Transverse colon (tissue), 4 donors: ENCODE measurements around the gene JUN. TPM values are rescaled to one million over a fixed set of nuclear protein-coding genes. Genes with fewer than 3 reads are reported as not detected.
"Not testable (repeated sequence)": the region's sequence is repeated elsewhere in the genome, so short reads cannot be mapped to it uniquely, and the experiment has no call there.

ENCODE experiments used
- DNase-seq: peaks from one replicate; pipeline ENCODE4 v3.0.0-alpha.2; 2019
- H3K27ac ChIP-seq, 4 donors: fragments of 200-600 bp; sonication (generic); 2 replicates each; pipeline ENCODE4 v1.5.1; 2016 to 2018; ENCODE audit warnings: inconsistent platforms in 4 of 4
- H3K27me3 ChIP-seq: fragments of 200-600 bp; sonication (generic); 2 replicates; pipeline ENCODE4 v1.5.1; 2017; ENCODE audit warnings: inconsistent platforms
- H3K36me3 ChIP-seq, 4 donors: fragments of 200-600 bp; sonication (generic); 2 replicates each; pipeline ENCODE4 v1.5.1; 2017 to 2019; ENCODE audit warnings: inconsistent platforms in 4 of 4
- H3K4me1 ChIP-seq, 4 donors: fragments of 200-600 bp; sonication (generic); 2 replicates each; pipeline ENCODE4 v1.5.1; 2017 to 2020; ENCODE audit warnings: inconsistent platforms in 4 of 4
- H3K4me3 ChIP-seq, 4 donors: fragments of 200-600 bp; sonication (generic); 1 replicate in 1 of 4; 2 replicates in 3 of 4; pipeline versions ENCODE4 v1.5.1 to v1.6.1; 2017 to 2019; ENCODE audit warnings: inconsistent platforms in 4 of 4
- H3K9me3 ChIP-seq, 2 donors: fragments of 200-600 bp; sonication (generic); 2 replicates each; pipeline ENCODE4 v1.5.1; 2017 to 2019; ENCODE audit warnings: inconsistent platforms in 2 of 2
- EP300 ChIP-seq: sonication (generic); formaldehyde crosslinking; IDR thresholded peaks from one replicate; pipeline ENCODE4 v1.6.1; 2017; ENCODE audit warnings: antibody characterized with exemption, low read depth
- POLR2A ChIP-seq: fragments of 450-650 bp; IDR thresholded peaks from one replicate; pipeline ENCODE4 v1.6.1; 2016; ENCODE audit warnings: antibody characterized with exemption, mild to moderate bottlenecking, moderate library complexity
- POLR2AphosphoS5 ChIP-seq, 3 donors: sonication (generic); formaldehyde crosslinking; IDR thresholded peaks; one replicate each; pipeline ENCODE4 v1.6.1; 2016; ENCODE audit warnings: antibody characterized with exemption in 3 of 3
- WGBS, 2 donors: methylation state at CpG; one replicate each; pipeline ENCODE4 v1.1.5; 2018; ENCODE audit warnings: low coverage in 1 of 2; 5-methylcytosine and 5-hydroxymethylcytosine counted together
- in situ Hi-C, 4 donors: fragments of 200-750 bp; cut with MboI; loops; one replicate each; pipeline versions ENCODE4 v1.15.0 to v1.15.1; 2017; ENCODE audit warnings: low sequenced_read_pairs in 3 of 4, low pct_ligation_motif_present in 1 of 4, low pct_unique_long_range_greater_than_20kb in 1 of 4
- intact Hi-C: fragments of 100-400 bp; cut with DNase I; formaldehyde crosslinking; loops from one replicate; pipeline ENCODE4 v1.15.1; 2023; ENCODE audit warnings: low total_unique reads
- total RNA-seq, 4 donors: library from RNA; depleted of rRNA; stranded (reverse); fragments of >200 nt; gene quantifications; one replicate each; pipeline ENCODE4 v1.1.0, GENCODE V29; 2016
- TF ChIP-seq, protein P1 (sequence below), 5 experiments: fragments of 200-600 bp in 3 of 5; fragments of 450-650 bp in 2 of 5; sonication (generic) in 3 of 5; IDR thresholded peaks; 1 replicate in 2 of 5; 2 replicates in 3 of 5; pipeline ENCODE4 v1.5.1; 2016 to 2017; ENCODE audit warnings: antibody characterized with exemption in 5 of 5, inconsistent platforms in 3 of 5, mild to moderate bottlenecking in 2 of 5, moderate library complexity in 1 of 5

The JUN gene
- total RNA-seq, 4 donors from 2014 or later = 315 to 440 (median 376) TPM

DNA sequence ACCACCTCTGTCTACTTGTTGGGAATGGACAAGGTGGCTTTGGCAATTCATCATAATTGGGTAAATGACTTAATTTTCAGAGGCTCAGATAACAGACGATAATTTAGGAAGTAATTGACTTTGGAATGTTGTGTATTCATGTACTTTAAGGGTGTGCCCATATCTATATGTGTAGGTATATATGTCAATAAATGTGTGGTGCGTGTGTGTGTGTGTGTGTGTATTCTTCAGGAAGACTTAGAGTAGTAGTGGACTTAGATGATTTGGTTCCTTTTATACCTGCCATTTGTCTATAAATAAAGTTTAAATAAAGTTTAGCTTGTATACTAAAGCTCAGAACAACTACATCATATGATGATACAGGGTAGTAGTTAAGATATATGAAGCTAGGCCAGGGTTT is 20.0 kb upstream of the JUN start:
- DNase-seq = no peak
- 63 to 68% methylated on average over 2 of the region's 2 CpGs for WGBS, 2 donors
- intact Hi-C loops = no loop called here
- TF ChIP-seq EP300 = no peak
- TF ChIP-seq POLR2AphosphoS5 (IDR thresholded peaks at IDR 0.05) = peak in 2 of 3 donors; percentile 15 to 42
- no peaks in the 10 kb centered on the region for H3K27me3 ChIP-seq
- no peak overlapping the region for H3K4me3 ChIP-seq
- in situ Hi-C loops = no loop called here
- H3K4me1 ChIP-seq = peaks cover 0 to 45% (median 21%) of the 10 kb centered on the region in 4 donors
- peak overlapping the region in 3 of 4 donors; percentile 39 to 78 (median 66) for H3K27ac ChIP-seq
- no peaks in the 10 kb centered on the region for H3K36me3 ChIP-seq
- no peaks in the 10 kb centered on the region for H3K9me3 ChIP-seq

DNA sequence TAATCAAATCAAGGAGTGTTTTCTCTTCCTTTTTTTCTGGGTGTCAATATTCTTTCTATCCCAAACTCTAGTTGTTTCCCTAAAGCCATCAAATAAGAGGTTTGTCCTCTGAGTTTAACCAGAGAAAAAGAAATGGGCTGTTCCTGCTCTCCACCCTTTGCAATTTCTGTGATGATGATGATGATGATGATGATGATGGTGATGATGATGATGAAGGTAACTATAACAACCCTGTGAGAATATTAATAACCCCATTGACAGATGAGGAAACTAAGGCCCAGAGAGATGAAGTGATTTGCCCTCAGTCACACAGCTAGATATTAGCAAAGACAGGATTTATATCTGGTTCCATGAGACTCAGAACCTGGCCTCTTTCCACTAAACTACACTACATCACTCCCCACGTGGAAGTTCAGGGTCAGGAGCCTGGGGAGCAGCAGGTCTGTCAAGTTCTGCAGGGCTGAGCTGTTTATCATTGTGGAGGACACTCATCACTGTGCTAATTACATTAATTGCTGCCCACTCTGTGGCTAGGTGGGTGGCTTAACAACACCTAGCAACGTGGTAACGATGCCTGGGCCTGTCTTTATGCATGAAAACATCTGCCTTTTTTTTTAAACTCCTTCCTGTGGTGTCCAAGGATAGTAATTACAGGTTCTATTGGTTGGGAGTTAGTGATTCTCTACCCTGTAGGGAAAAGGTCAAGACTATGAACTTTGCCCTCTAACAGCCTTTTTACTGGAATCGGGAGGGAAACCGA is 19.0 kb upstream of the JUN start:
- intact Hi-C loops = no loop called here
- in situ Hi-C loops = no loop called here
- 42 to 52% methylated on average over 3 to 5 of the region's 5 CpGs for WGBS, 2 donors
- Histone ChIP-seq H3K4me1 (peaks cover 0 to 44% (median 21%) of the 10 kb centered on the region in 4 donors), H3K27ac (peak overlapping the region in 1 of 4 donors; percentile 33), H3K9me3 (no peaks in the 10 kb centered on the region), H3K4me3 (no peak overlapping the region), H3K36me3 (no peaks in the 10 kb centered on the region), H3K27me3 (no peaks in the 10 kb centered on the region)
- TF ChIP-seq, protein P1, sequence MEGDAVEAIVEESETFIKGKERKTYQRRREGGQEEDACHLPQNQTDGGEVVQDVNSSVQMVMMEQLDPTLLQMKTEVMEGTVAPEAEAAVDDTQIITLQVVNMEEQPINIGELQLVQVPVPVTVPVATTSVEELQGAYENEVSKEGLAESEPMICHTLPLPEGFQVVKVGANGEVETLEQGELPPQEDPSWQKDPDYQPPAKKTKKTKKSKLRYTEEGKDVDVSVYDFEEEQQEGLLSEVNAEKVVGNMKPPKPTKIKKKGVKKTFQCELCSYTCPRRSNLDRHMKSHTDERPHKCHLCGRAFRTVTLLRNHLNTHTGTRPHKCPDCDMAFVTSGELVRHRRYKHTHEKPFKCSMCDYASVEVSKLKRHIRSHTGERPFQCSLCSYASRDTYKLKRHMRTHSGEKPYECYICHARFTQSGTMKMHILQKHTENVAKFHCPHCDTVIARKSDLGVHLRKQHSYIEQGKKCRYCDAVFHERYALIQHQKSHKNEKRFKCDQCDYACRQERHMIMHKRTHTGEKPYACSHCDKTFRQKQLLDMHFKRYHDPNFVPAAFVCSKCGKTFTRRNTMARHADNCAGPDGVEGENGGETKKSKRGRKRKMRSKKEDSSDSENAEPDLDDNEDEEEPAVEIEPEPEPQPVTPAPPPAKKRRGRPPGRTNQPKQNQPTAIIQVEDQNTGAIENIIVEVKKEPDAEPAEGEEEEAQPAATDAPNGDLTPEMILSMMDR (IDR thresholded peaks at IDR 0.05) = no peak
- no peak for TF ChIP-seq POLR2AphosphoS5 (IDR thresholded peaks at IDR 0.05)
- no peak for TF ChIP-seq EP300
- no peak for TF ChIP-seq POLR2A
- DNase-seq = no peak

DNA sequence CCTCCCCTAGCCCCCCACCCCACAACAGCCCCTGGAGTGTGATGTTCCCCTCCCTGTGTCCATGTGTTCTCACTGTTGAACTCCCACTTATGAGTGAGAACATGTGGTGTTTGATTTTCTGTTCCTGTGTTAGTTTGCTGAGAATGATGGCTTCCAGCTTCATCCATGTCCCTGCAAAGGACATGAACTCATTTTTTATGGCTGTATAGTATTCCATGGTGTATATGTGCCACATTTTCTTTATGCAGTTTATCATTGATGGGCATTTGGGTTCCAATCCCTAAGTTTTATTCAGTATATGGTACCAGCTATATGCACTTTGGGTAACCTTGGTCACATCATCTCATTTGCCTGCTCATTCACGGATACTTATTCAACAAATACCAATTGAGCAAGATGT is 17.4 kb upstream of the JUN start:
- H3K4me1 ChIP-seq = peaks cover 0 to 31% (median 17%) of the 10 kb centered on the region in 4 donors
- in situ Hi-C loops, H3K27ac ChIP-seq, H3K36me3 ChIP-seq, DNase-seq, intact Hi-C loops, H3K4me3 ChIP-seq, H3K9me3 ChIP-seq, H3K27me3 ChIP-seq: not testable (repeated sequence)
- WGBS, 2 donors = 100% methylated on average over 1 of the region's 1 CpG; no CpG with 5 or more reads in 1 of the 2 donors

DNA sequence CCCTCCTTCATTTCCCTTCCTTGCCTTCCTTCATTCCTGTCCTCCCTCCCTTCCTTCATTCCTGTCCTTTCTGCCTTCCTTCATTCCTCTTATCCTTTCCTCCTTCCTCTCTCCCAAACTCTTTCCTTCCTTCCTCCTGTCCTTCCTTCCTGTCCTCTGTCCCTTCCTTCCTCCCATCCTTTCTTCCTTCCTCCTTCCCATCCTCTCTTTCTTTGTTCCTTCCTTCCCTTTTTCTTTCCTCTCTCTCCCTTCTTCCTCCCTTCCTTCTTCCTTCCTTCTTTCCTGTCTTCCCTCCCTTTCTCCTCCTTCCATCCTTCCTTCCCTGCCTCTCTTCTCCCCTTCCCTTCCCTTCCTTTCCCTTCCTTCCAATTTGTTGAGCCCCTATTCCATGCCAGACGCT is 15.8 kb upstream of the JUN start:
- Histone ChIP-seq H3K36me3 (no peaks in the 10 kb centered on the region), H3K9me3 (no peaks in the 10 kb centered on the region), H3K27me3 (no peaks in the 10 kb centered on the region), H3K27ac (no peak overlapping the region), H3K4me3 (no peak overlapping the region), H3K4me1 (peaks cover 0 to 17% (median 9%) of the 10 kb centered on the region in 4 donors)
- in situ Hi-C loops = loop anchor here in 3 of 4 donors (25.0 kb wide), 3 partner anchors 263 to 513 kb away; partner anchors contain the start of gene FGGY (in 1 of the 3)
- no peak for DNase-seq
- no peak for TF ChIP-seq POLR2AphosphoS5 (IDR thresholded peaks at IDR 0.05)
- no peak for TF ChIP-seq POLR2A
- no peak for TF ChIP-seq EP300
- TF ChIP-seq, protein P1 (IDR thresholded peaks at IDR 0.05) = no peak
- intact Hi-C loops = no loop called here
- WGBS, 2 donors = 90% methylated on average over 1 of the region's 1 CpG; no CpG with 5 or more reads in 1 of the 2 donors

DNA sequence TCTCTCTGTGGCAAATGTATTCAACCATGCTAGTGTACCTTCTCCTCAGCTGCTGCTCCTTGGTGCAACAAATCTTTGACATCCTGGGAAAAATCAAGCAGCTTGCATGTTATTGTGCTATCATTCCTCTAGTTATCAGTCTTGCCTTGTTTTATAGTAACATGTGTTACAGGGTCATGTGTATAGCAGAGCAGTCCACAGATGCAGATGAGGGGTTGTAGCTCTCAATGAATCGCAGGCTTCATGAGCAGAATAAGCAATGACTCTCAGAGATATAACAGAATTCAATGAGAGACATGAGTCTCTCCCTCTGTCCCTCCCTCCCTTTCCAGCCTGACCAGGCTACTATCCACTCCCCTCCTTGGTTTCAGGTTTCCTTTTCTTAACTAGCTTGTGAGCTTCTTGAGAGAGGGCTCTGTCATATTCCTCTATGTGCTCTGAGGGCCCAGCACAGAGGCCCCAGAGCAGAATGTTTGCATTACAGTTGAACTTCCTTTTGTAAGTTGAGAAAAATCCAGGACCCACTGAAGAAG is 15.1 kb upstream of the JUN start:
- Histone ChIP-seq H3K36me3 (no peaks in the 10 kb centered on the region), H3K27me3 (no peaks in the 10 kb centered on the region), H3K4me3 (no peak overlapping the region), H3K9me3 (no peaks in the 10 kb centered on the region), H3K27ac (no peak overlapping the region), H3K4me1 (peaks cover 0 to 11% (median 3%) of the 10 kb centered on the region in 4 donors)
- 88 to 100% methylated on average over 1 of the region's 1 CpG for WGBS, 2 donors
- intact Hi-C loops = no loop called here
- DNase-seq = no peak
- in situ Hi-C loops = loop anchor here in 3 of 4 donors (25.0 kb wide), 3 partner anchors 263 to 513 kb away; partner anchors contain the start of gene FGGY (in 1 of the 3)
- TF ChIP-seq EP300 (no peak), POLR2AphosphoS5 (IDR thresholded peaks at IDR 0.05) (no peak), POLR2A (no peak)
- TF ChIP-seq, protein P1 (IDR thresholded peaks at IDR 0.05) = no peak
